HEK293 (cell line): ENCODE data around the gene LIN7C.

Experiments used
- ZNF768 ChIP-seq: fragments of 450-650 bp; formaldehyde crosslinking; IDR thresholded peaks from 2 replicates; pipeline ENCODE4 v1.5.1; 2018; ENCODE audit warnings: missing biosample characterization, mild to moderate bottlenecking, missing genetic modification characterization
- TF ChIP-seq, protein P1 (sequence below): fragments of 450-650 bp; formaldehyde crosslinking; IDR thresholded peaks from 2 replicates; pipeline ENCODE4 v1.5.1; 2016; ENCODE audit warnings: missing biosample characterization, missing genetic modification characterization

DNA sequence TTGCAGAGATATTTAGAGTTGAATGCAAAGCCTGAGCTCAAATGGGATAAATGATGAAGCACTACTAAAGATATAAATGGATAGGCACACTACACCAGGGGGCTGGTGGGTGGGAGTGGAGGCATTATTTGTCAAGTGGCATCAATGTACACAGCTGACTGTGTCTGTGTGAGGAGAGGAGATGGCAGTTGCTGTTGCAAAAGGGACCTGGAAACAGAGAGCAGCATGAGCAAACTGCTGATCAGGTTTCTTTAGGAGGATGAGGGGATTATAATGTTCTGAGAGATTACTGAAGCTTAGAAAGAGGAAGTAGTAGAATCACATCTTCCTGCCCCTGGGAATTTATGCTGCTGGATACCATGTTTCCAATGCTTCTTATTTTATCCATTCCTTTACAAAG is 39.4 kb upstream of the LIN7C start:
- TF ChIP-seq ZNF768 (tag by site-specific recombination), result no peak
- TF ChIP-seq, protein P1, sequence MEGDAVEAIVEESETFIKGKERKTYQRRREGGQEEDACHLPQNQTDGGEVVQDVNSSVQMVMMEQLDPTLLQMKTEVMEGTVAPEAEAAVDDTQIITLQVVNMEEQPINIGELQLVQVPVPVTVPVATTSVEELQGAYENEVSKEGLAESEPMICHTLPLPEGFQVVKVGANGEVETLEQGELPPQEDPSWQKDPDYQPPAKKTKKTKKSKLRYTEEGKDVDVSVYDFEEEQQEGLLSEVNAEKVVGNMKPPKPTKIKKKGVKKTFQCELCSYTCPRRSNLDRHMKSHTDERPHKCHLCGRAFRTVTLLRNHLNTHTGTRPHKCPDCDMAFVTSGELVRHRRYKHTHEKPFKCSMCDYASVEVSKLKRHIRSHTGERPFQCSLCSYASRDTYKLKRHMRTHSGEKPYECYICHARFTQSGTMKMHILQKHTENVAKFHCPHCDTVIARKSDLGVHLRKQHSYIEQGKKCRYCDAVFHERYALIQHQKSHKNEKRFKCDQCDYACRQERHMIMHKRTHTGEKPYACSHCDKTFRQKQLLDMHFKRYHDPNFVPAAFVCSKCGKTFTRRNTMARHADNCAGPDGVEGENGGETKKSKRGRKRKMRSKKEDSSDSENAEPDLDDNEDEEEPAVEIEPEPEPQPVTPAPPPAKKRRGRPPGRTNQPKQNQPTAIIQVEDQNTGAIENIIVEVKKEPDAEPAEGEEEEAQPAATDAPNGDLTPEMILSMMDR (tag by site-specific recombination), result no peak
